Esophagus squamous epithelium (tissue), 5 donors: Measurements from ENCODE around the gene FBXL20. TPM values are rescaled to one million over a fixed set of nuclear protein-coding genes. Genes with fewer than 3 reads are reported as not detected.

Experiments used
- DNase-seq: peaks from one replicate; lab custom pipeline; 2025; lab: John Stamatoyannopoulos, UW
- H3K27ac ChIP-seq, 4 donors: fragments of 200-600 bp; sonication (generic); one replicate each; pipeline ENCODE4 v1.5.1; 2016 to 2019; ENCODE audit warnings: mild to moderate bottlenecking in 1 of 4
- H3K27me3 ChIP-seq, 4 donors: fragments of 200-600 bp; sonication (generic); 1 replicate in 3 of 4; 2 replicates in 1 of 4; pipeline versions ENCODE4 v1.5.1 to v1.6.0; 2017 to 2021; ENCODE audit warnings: antibody characterized with exemption in 1 of 4
- H3K36me3 ChIP-seq, 3 donors: fragments of 200-600 bp; sonication (generic); one replicate each; pipeline ENCODE4 v1.5.1; 2016 to 2019
- H3K4me1 ChIP-seq, 3 donors: fragments of 200-600 bp; sonication (generic); one replicate each; pipeline ENCODE4 v1.5.1; 2017 to 2019
- H3K4me3 ChIP-seq, 4 donors: fragments of 200-600 bp; sonication (generic); 1 replicate in 3 of 4; 2 replicates in 1 of 4; pipeline ENCODE4 v1.5.1; 2016 to 2019; ENCODE audit warnings: mild to moderate bottlenecking in 2 of 4, moderate library complexity in 1 of 4
- H3K9me3 ChIP-seq, 3 donors: fragments of 200-600 bp; sonication (generic); one replicate each; pipeline ENCODE4 v1.5.1; 2016 to 2019
- CTCF ChIP-seq, 6 experiments: fragments of 450-650 bp in 4 of 6; fragments of 200-600 bp in 2 of 6; sonication (generic) in 2 of 6; IDR thresholded peaks; one replicate each; pipeline ENCODE4 v1.5.1; 2016 to 2019; ENCODE audit warnings: antibody characterized with exemption in 6 of 6, mild to moderate bottlenecking in 4 of 6, moderate library complexity in 4 of 6
- POLR2A ChIP-seq, 4 donors: fragments of 450-650 bp; IDR thresholded peaks; one replicate each; pipeline ENCODE4 v1.6.1; 2017; ENCODE audit warnings: antibody characterized with exemption in 4 of 4, mild to moderate bottlenecking in 4 of 4, moderate library complexity in 3 of 4
- WGBS, 2 donors: methylation state at CpG; one replicate each; pipeline ENCODE4 v1.1.5; 2018; 5-methylcytosine and 5-hydroxymethylcytosine counted together
- intact Hi-C: fragments of 100-400 bp; cut with DNase I; formaldehyde crosslinking; loops from one replicate; pipeline ENCODE4 v1.15.0; 2022
- total RNA-seq, 4 donors: library from RNA; depleted of rRNA; stranded (reverse); fragments of >200 nt; gene quantifications; one replicate each; pipeline ENCODE4 v1.1.0, GENCODE V29; 2016
- donor health status: DM: yes; HTN: yes; CAD: no.

The FBXL20 gene
- total RNA-seq, 4 donors from 2014 or later, result 5.0 to 10.3 (median 6.8) TPM

GRCh38 chr17:39429600-39429999 lies 28.2 kb upstream of the FBXL20 start:
- no peaks in the 10 kb centered on the region for H3K4me1 ChIP-seq
- intact Hi-C loops, result no loop called here
- no peaks in the 10 kb centered on the region for H3K9me3 ChIP-seq
- no peaks in the 10 kb centered on the region for H3K27me3 ChIP-seq
- WGBS, 2 donors, result 91 to 94% methylated on average over 4 of the region's 4 CpGs
- H3K27ac ChIP-seq, result no peak overlapping the region
- no peak overlapping the region for H3K4me3 ChIP-seq
- peaks cover 27 to 100% (median 65%) of the 10 kb centered on the region in 3 donors for H3K36me3 ChIP-seq
- no peak for DNase-seq
- TF ChIP-seq CTCF (IDR thresholded peaks at IDR 0.05) (no peak), POLR2A (IDR thresholded peaks at IDR 0.05) (no peak)

GRCh38 chr17:39416141-39416540 lies 14.7 kb upstream of the FBXL20 start:
- intact Hi-C loops, result no loop called here
- H3K27ac ChIP-seq, result no peak overlapping the region
- H3K4me3 ChIP-seq, result no peak overlapping the region
- WGBS, 2 donors, result 94 to 95% methylated on average over 1 of the region's 1 CpG
- H3K9me3 ChIP-seq, result no peaks in the 10 kb centered on the region
- H3K36me3 ChIP-seq, result peaks cover 0 to 99% (median 50%) of the 10 kb centered on the region in 3 donors
- no peaks in the 10 kb centered on the region for H3K4me1 ChIP-seq
- no peaks in the 10 kb centered on the region for H3K27me3 ChIP-seq
- DNase-seq, result no peak
- no peak for TF ChIP-seq CTCF (IDR thresholded peaks at IDR 0.05)
- no peak for TF ChIP-seq POLR2A (IDR thresholded peaks at IDR 0.05)

GRCh38 chr17:39410279-39410678 lies 8.9 kb upstream of the FBXL20 start:
- H3K4me1 ChIP-seq, result peaks cover 0 to 1% (median 0%) of the 10 kb centered on the region in 3 donors
- DNase-seq, result no peak
- 93 to 98% methylated on average over 5 to 11 of the region's 13 CpGs for WGBS, 2 donors
- TF ChIP-seq POLR2A (IDR thresholded peaks at IDR 0.05) (no peak), CTCF (IDR thresholded peaks at IDR 0.05) (no peak)
- no peak overlapping the region for H3K27ac ChIP-seq
- intact Hi-C loops, result no loop called here
- H3K9me3 ChIP-seq, result no peaks in the 10 kb centered on the region
- H3K36me3 ChIP-seq, result peaks cover 11 to 99% (median 46%) of the 10 kb centered on the region in 3 donors
- H3K4me3 ChIP-seq, result no peak overlapping the region
- H3K27me3 ChIP-seq, result no peaks in the 10 kb centered on the region

GRCh38 chr17:39408360-39408759 lies 6.9 kb upstream of the FBXL20 start:
- intact Hi-C loops, result no loop called here
- Histone ChIP-seq H3K27ac (no peak overlapping the region), H3K27me3 (no peaks in the 10 kb centered on the region), H3K9me3 (no peaks in the 10 kb centered on the region), H3K4me3 (no peak overlapping the region), H3K36me3 (peaks cover 11 to 85% (median 34%) of the 10 kb centered on the region in 3 donors), H3K4me1 (peaks cover 0 to 12% (median 0%) of the 10 kb centered on the region in 3 donors)
- no peak for TF ChIP-seq CTCF (IDR thresholded peaks at IDR 0.05)
- no peak for TF ChIP-seq POLR2A (IDR thresholded peaks at IDR 0.05)
- 80% methylated on average over 2 of the region's 2 CpGs; no CpG with 5 or more reads in 1 of the 2 donors for WGBS, 2 donors
- DNase-seq, result no peak

GRCh38 chr17:39406951-39407350 lies 5.5 kb upstream of the FBXL20 start:
- H3K9me3 ChIP-seq, result no peaks in the 10 kb centered on the region
- no peak for DNase-seq
- H3K4me3 ChIP-seq, result no peak overlapping the region
- intact Hi-C loops, result no loop called here
- peaks cover 0 to 16% (median 0%) of the 10 kb centered on the region in 3 donors for H3K4me1 ChIP-seq
- TF ChIP-seq POLR2A (IDR thresholded peaks at IDR 0.05) (no peak), CTCF (IDR thresholded peaks at IDR 0.05) (no peak)
- H3K27me3 ChIP-seq, result no peaks in the 10 kb centered on the region
- no peak overlapping the region for H3K27ac ChIP-seq
- WGBS, 2 donors, result 69 to 76% methylated on average over 1 of the region's 1 CpG
- peaks cover 11 to 71% (median 27%) of the 10 kb centered on the region in 3 donors for H3K36me3 ChIP-seq
